ENCODE results near the gene HLA-DMB.
A peak's percentile ranks its signal among the peaks of the same experiment; 100 is the strongest.

Gene HLA-DMB

GRCh38 chr6:32940656-32941213 is at the start of gene HLA-DMB:
Gene HLA-DMB (minus strand): TSS chr6:32941028. CDS start chr6:32940807, 221 bp downstream.
- DNase-seq (ENCODE audit: low read depth in 2 of 2): no peak

- no peak for DNase-seq (ENCODE audit: low read depth in 2 of 2)
Measured at GRCh38 chr6:32989368-32989767, 48.5 kb upstream of the HLA-DMB start.

GRCh38 chr6:32984622-32985389 is 44.0 kb upstream of the HLA-DMB start:
- peak; percentile 77 to 83 for DNase-seq (ENCODE audit: low read depth in 2 of 2)

- no peak for DNase-seq (ENCODE audit: low read depth in 2 of 2)
Measured at GRCh38 chr6:32983964-32984621, 43.3 kb upstream of the HLA-DMB start.

GRCh38 chr6:32983493-32983848 is 42.6 kb upstream of the HLA-DMB start:
- no peak for DNase-seq (ENCODE audit: low read depth in 2 of 2)

- DNase-seq (ENCODE audit: low read depth in 2 of 2): no peak
Measured at GRCh38 chr6:32982702-32983492, 42.1 kb upstream of the HLA-DMB start.

GRCh38 chr6:32982084-32982701 is 41.4 kb upstream of the HLA-DMB start:
- no peak for DNase-seq (ENCODE audit: low read depth in 2 of 2)

GRCh38 chr6:32980488-32981038 is 39.7 kb upstream of the HLA-DMB start:
- no peak for DNase-seq (ENCODE audit: low read depth in 2 of 2)

- DNase-seq (ENCODE audit: low read depth in 2 of 2): no peak
Measured at GRCh38 chr6:32979720-32980487, 39.1 kb upstream of the HLA-DMB start.

GRCh38 chr6:32977953-32978324 is 37.1 kb upstream of the HLA-DMB start:
- DNase-seq (ENCODE audit: low read depth in 2 of 2): no peak

GRCh38 chr6:32977272-32977952 is 36.6 kb upstream of the HLA-DMB start:
- no peak for DNase-seq (ENCODE audit: low read depth in 2 of 2)

- no peak for DNase-seq (ENCODE audit: low read depth in 2 of 2)
Measured at GRCh38 chr6:32976334-32977069, 35.7 kb upstream of the HLA-DMB start.

GRCh38 chr6:32975886-32976285 is 35.1 kb upstream of the HLA-DMB start:
- no peak for DNase-seq (ENCODE audit: low read depth in 2 of 2)

- no peak for DNase-seq (ENCODE audit: low read depth in 2 of 2)
Measured at GRCh38 chr6:32974541-32975308, 33.9 kb upstream of the HLA-DMB start.

GRCh38 chr6:32974016-32974333 is 33.1 kb upstream of the HLA-DMB start:
- no peak for DNase-seq (ENCODE audit: low read depth in 2 of 2)

GRCh38 chr6:32973144-32974015 is 32.6 kb upstream of the HLA-DMB start:
- DNase-seq (ENCODE audit: low read depth in 2 of 2): no peak

- peak; percentile 29 to 43 for DNase-seq (ENCODE audit: low read depth in 2 of 2)
Measured at GRCh38 chr6:32972353-32973143, 31.7 kb upstream of the HLA-DMB start.
